Left lung (tissue), 10 donors: ENCODE results near the gene DNAJC11. TPM values are rescaled to one million over a fixed set of nuclear protein-coding genes. Genes with fewer than 3 reads are reported as not detected.

Source experiments
- ATAC-seq: fragments of 200-7000 bp; cut with Tn5 transposase; one replicate; pipeline ENCODE4 v1.9.1; 2020; ENCODE audit warnings: moderate library complexity
- DNase-seq, 4 donors: peaks; one replicate each; pipeline ENCODE4 v3.0.0-alpha.2; 2013 to 2020
- H3K27ac ChIP-seq, 2 donors: fragments of 200-600 bp; sonication (generic) in 1 of 2; one replicate each; pipeline versions ENCODE4 v1.5.0 to v1.8.0; 2020 to 2021
- H3K27me3 ChIP-seq, 2 donors: fragments of 200-600 bp; sonication (generic) in 1 of 2; one replicate each; pipeline versions ENCODE4 v1.5.0 to v1.8.0; 2020 to 2021
- H3K36me3 ChIP-seq, 2 donors: fragments of 200-600 bp; sonication (generic) in 1 of 2; one replicate each; pipeline versions ENCODE4 v1.5.0 to v1.8.0; 2020 to 2021
- H3K4me1 ChIP-seq, 2 donors: fragments of 200-600 bp; one replicate each; pipeline ENCODE4 v1.8.0; 2021
- H3K4me3 ChIP-seq, 2 donors: fragments of 200-600 bp; sonication (generic) in 1 of 2; one replicate each; pipeline versions ENCODE4 v1.5.0 to v1.8.0; 2020 to 2021; ENCODE audit warnings: mild to moderate bottlenecking in 1 of 2
- H3K9me3 ChIP-seq, 2 donors: fragments of 200-600 bp; sonication (generic) in 1 of 2; one replicate each; pipeline versions ENCODE4 v1.5.0 to v1.8.0; 2020 to 2021
- intact Hi-C, 2 donors: fragments of 100-400 bp; cut with DNase I; formaldehyde crosslinking; loops; one replicate each; pipeline versions ENCODE4 v1.11.2 to v1.14.2; 2022
- polyA plus RNA-seq, 6 donors: library from polyadenylated mRNA; unstranded; fragments of 120-200 nt; gene quantifications; one replicate each; pipeline ENCODE4 v1.2.1, GENCODE V29; 2013; ENCODE audit not compliant: insufficient read length in 6 of 6
- total RNA-seq, 2 donors: library from RNA; stranded (reverse); fragmentation: NEBNext Ultra II Directional; extraction: Animal tissue kit (Norgen Biotek cat#: 25700); gene quantifications; one replicate each; pipeline ENCODE4 v1.2.1, GENCODE V29; 2021
- TF ChIP-seq, protein P1 (sequence below), 2 donors: fragments of 200-600 bp; sonication (generic) in 1 of 2; IDR thresholded peaks; one replicate each; pipeline versions ENCODE4 v1.5.0 to v1.8.0; 2021; ENCODE audit warnings: antibody characterized with exemption in 2 of 2
- donor health status: DM: no; HTN: yes; CAD: no.
- donor health status: DM: no; HTN: no; CAD: no.

Gene DNAJC11
- total and polyA plus RNA-seq, 8 donors: 33.5 to 52.0 (median 46.7) TPM

DNA sequence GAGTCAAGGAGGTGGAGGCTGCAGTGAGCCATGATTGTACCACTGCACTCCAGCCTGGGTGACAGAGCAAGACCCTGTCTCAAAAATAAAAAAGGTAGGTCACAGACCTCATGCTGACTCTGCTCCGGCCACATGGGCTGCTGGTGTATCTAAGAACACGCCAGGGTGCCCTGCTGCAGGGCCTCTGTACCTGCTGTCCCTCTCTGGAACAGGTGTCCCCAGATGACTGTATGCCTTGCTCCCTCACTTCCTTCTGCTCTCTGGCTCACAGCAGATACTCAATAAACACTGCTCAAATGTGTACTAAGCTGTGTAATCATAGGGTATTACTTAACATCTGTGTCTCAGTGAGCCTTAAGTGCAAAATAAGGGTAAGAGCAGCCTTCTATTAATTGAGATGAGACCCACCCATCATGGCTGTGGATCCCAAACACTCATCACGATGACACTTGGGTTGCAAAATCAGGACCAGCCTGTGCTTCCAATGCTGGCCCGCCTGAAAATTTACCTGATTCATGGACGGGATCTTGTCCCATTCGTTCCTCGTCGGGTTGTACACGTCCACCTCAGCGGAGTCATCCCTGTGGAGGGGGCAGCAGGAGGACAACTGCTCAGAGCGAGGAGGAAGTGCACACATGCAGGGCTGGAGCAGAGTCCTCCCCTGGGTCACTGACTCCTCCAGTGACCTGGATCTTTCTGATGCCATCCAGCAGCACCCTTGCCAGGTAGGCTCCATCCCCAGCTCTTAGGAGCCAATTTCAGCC lies 106.5 kb downstream of the DNAJC11 start:
- TF ChIP-seq, protein P1, sequence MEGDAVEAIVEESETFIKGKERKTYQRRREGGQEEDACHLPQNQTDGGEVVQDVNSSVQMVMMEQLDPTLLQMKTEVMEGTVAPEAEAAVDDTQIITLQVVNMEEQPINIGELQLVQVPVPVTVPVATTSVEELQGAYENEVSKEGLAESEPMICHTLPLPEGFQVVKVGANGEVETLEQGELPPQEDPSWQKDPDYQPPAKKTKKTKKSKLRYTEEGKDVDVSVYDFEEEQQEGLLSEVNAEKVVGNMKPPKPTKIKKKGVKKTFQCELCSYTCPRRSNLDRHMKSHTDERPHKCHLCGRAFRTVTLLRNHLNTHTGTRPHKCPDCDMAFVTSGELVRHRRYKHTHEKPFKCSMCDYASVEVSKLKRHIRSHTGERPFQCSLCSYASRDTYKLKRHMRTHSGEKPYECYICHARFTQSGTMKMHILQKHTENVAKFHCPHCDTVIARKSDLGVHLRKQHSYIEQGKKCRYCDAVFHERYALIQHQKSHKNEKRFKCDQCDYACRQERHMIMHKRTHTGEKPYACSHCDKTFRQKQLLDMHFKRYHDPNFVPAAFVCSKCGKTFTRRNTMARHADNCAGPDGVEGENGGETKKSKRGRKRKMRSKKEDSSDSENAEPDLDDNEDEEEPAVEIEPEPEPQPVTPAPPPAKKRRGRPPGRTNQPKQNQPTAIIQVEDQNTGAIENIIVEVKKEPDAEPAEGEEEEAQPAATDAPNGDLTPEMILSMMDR (IDR thresholded peaks at IDR 0.05): no peak
- H3K9me3 ChIP-seq: no peaks in the 10 kb centered on the region
- peaks cover 0 to 92% of the 10 kb centered on the region in 2 donors for H3K36me3 ChIP-seq
- intact Hi-C loops: no loop called here
- no peaks in the 10 kb centered on the region for H3K27me3 ChIP-seq
- H3K4me3 ChIP-seq: no peak overlapping the region
- DNase-seq: no peak
- peaks cover 7 to 71% of the 10 kb centered on the region in 2 donors for H3K4me1 ChIP-seq
- no peak overlapping the region for H3K27ac ChIP-seq
- ATAC-seq: no peak

DNA sequence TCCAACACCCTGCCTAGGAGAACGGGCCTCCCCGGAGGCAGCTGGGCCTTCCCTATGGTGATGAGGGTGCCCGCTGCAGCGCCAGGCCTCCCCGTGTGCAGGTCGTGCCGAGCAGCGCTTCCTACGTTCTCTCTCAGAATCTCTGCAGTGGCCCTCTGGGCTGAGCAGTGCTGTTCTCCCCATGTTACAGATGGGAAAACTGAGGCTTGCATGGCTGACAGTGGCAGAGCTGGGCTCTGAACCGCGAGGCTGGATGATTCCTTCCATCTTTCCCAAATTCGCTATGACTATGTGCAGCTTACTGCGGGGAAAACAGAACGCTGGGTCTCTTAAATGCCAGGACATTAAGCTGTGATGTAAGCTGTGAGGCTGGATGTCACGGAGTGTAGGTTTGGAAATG lies 107.8 kb downstream of the DNAJC11 start:
- Histone ChIP-seq H3K27ac (no peak overlapping the region), H3K9me3 (no peaks in the 10 kb centered on the region), H3K4me3 (no peak overlapping the region), H3K36me3 (peaks cover 0 to 100% of the 10 kb centered on the region in 2 donors), H3K4me1 (peaks cover 0 to 65% of the 10 kb centered on the region in 2 donors), H3K27me3 (no peaks in the 10 kb centered on the region)
- TF ChIP-seq, protein P1 (IDR thresholded peaks at IDR 0.05): no peak
- DNase-seq (no peak), ATAC-seq (no peak)
- intact Hi-C loops: no loop called here

DNA sequence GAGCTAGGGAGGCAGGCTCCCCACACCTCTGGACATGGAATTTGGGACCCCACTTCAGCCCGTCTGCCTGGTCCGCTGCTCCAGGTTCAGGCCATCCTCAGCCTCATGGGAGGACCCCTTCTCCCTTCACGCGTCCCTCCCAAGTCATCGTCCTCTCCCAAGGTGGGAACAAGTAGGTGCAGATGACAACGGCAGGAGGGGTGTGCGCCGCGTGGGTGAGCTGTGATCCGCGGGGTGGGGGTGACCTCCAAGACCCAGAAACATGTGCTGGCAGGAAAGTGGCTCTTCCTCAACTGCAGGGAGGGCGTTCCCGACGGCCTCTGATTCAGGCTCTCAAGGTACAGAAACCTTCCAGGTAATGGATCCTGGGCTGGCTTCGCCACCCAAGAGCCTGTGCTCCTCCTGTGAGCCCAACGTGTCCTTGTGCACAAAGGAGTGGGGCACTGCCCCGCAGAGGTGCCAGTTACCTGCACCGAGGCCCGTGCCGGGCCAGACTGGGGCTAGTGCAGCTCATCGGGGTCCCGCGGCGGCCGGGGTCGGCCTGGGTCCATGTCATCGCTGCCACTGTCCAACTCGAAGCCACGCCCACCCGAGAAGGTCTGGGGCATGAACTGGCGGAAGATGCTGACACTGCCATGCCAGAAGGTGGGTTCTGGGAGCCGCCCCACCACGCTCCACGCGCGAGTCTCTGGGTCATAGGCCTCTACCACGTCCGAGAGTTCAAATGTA lies 108.6 kb downstream of the DNAJC11 start:
- peaks cover 0 to 100% of the 10 kb centered on the region in 2 donors for H3K36me3 ChIP-seq
- peaks cover 0 to 64% of the 10 kb centered on the region in 2 donors for H3K4me1 ChIP-seq
- peak in 1 of 4 donors; percentile 81 for DNase-seq
- ATAC-seq: no peak
- no peaks in the 10 kb centered on the region for H3K9me3 ChIP-seq
- TF ChIP-seq, protein P1 (IDR thresholded peaks at IDR 0.05): no peak
- no peak overlapping the region for H3K4me3 ChIP-seq
- intact Hi-C loops: no loop called here
- no peak overlapping the region for H3K27ac ChIP-seq
- no peaks in the 10 kb centered on the region for H3K27me3 ChIP-seq

DNA sequence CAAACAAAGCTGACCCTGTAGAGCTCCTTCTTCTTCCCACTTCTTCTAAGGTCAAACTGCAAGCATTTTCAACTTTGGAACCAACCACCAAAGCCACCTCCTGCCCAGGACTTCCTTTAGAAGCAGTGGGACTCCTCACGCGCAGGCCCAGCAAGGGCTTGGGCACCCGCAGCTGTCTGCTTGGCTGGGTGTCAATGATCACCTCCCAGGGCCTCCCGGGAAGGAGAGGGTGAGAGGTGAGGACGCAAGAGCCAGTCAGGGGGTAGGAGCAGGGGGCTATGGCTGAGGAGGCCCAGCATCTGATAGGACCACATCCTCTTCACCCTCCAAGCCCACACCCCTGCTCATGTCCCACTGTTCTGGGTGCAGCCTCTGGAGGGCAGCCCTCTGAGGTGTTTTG lies 109.2 kb downstream of the DNAJC11 start:
- Histone ChIP-seq H3K36me3 (peaks cover 0 to 100% of the 10 kb centered on the region in 2 donors), H3K9me3 (no peaks in the 10 kb centered on the region), H3K27ac (no peak overlapping the region), H3K4me1 (peaks cover 0 to 62% of the 10 kb centered on the region in 2 donors), H3K27me3 (no peaks in the 10 kb centered on the region), H3K4me3 (no peak overlapping the region)
- DNase-seq (no peak), ATAC-seq (no peak)
- TF ChIP-seq, protein P1 (IDR thresholded peaks at IDR 0.05): no peak
- intact Hi-C loops: no loop called here

DNA sequence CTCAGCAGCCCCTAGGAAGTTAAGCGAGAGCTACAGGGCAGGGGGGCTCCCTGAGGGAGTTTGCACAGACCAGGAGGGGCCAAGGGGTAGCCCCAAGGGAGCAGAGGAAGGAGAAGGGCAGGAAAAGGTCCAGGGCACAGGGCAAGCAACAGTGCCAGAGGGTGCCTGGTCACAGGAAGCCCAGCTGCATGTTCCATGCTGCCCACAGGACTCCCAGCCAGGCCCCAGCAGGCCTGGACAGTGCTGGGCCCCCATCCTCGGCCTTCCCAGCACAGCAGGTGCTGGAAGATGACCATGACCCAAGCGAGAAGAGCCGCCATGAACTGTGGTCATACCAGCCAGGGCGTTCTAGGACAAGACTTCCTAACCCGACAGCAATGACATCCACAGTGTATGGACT lies 110.0 kb downstream of the DNAJC11 start:
- H3K9me3 ChIP-seq: no peaks in the 10 kb centered on the region
- no peak overlapping the region for H3K27ac ChIP-seq
- peaks cover 0 to 62% of the 10 kb centered on the region in 2 donors for H3K4me1 ChIP-seq
- DNase-seq (no peak), ATAC-seq (no peak)
- TF ChIP-seq, protein P1 (IDR thresholded peaks at IDR 0.05): no peak
- no peak overlapping the region for H3K4me3 ChIP-seq
- intact Hi-C loops: no loop called here
- H3K36me3 ChIP-seq: peaks cover 0 to 100% of the 10 kb centered on the region in 2 donors
- H3K27me3 ChIP-seq: no peaks in the 10 kb centered on the region
